ENCODE measurements around the gene UTS2R. TPM values are rescaled to one million over a fixed set of nuclear protein-coding genes. Genes with fewer than 3 reads are reported as not detected.

UTS2R gene
- total and polyA plus RNA-seq, 2 of the 4 experiments (the other 2 are of a cell fraction): not detected

GRCh38 chr17:82329683-82330321 is 41.8 kb upstream of the UTS2R start:
- TF ChIP-seq ELK1 (IDR thresholded peaks at IDR 0.05; ENCODE audit: borderline replicate concordance, low read depth, low read length) (no peak), BHLHE40 (IDR thresholded peaks at IDR 0.05; ENCODE audit: low read depth, low read length) (no peak), SMC3 (IDR thresholded peaks at IDR 0.05; ENCODE audit: low read depth, low read length) (no peak)
- Histone ChIP-seq H3K27ac (ENCODE audit: insufficient read depth, low read length) (no peak overlapping the region), H2BK15ac (ENCODE audit: low read depth, low read length) (no peak overlapping the region), H3K36me3 (ENCODE audit: control insufficient read depth, insufficient read depth, low read length) (no peaks in the 10 kb centered on the region), H3K79me1 (ENCODE audit: low read depth in 1 of 2, low read length in 2 of 2) (0 out of 4 replicates have a peak, but pooled peaks cover 0 to 3% of the 10 kb centered on the region in 2 experiments), H3K9me1 (ENCODE audit: insufficient read depth, low read length) (no peaks in the 10 kb centered on the region), H3K56ac (ENCODE audit: extremely low read depth, insufficient read depth, low read length) (no peak overlapping the region), H3K9ac (ENCODE audit: low read depth, low read length) (no peak overlapping the region), H2BK20ac (ENCODE audit: low read depth, low read length) (no peak overlapping the region), H4K8ac (ENCODE audit: low read depth in 2 of 2, low read length in 2 of 2) (no peak overlapping the region), H4K20me1 (ENCODE audit: insufficient read depth, low read length) (no peaks in the 10 kb centered on the region), H2AK5ac (ENCODE audit: low read depth, low read length) (no peak overlapping the region), H2AFZ (replicated peaks; ENCODE audit: low read length, poor library complexity) (no peak overlapping the region), H3K4me3 (ENCODE audit: insufficient read depth, low read depth, low read length) (no peak overlapping the region), H2BK120ac (ENCODE audit: low read depth, low read length) (no peak overlapping the region), H4K5ac (ENCODE audit: low read depth, low read length) (no peak overlapping the region), H4K91ac (ENCODE audit: insufficient read depth, low read depth, low read length) (no peak overlapping the region), H3K9me3 (ENCODE audit: control insufficient read depth, insufficient read depth, low read length) (no peaks in the 10 kb centered on the region), H2AK9ac (replicated peaks; ENCODE audit: low read depth, low read length, poor library complexity) (no peak overlapping the region), H3K18ac (ENCODE audit: low read depth, low read length) (no peak overlapping the region), H3K27me3 (ENCODE audit: control insufficient read depth, insufficient read depth, low read length) (peaks cover 10% of the 10 kb centered on the region), H3K4me1 (ENCODE audit: control insufficient read depth, insufficient read depth, low read length) (peaks cover 21% of the 10 kb centered on the region), H3K14ac (replicated peaks; ENCODE audit: low read depth, low read length) (no peak overlapping the region), H2BK5ac (ENCODE audit: low read depth, low read length, poor library complexity, severe bottlenecking) (no peak overlapping the region), H3K4ac (ENCODE audit: low read depth, low read length) (no peak overlapping the region), H3K4me2 (ENCODE audit: low read depth, low read length) (peak overlapping the region; percentile 12; the same call in 1 of the 2 replicates), H3K23ac (ENCODE audit: low read depth, low read length) (no peak overlapping the region)
- in situ Hi-C loops (cut with MboI; ENCODE audit: low sequenced_read_pairs) (no loop called here), intact Hi-C loops (cut with micrococcal nuclease) (loop anchor here (10.0 kb wide), 1 partner anchor 295 kb away; the partner anchor contains the start of genes DCXR and RAC3), dilution Hi-C loops (cut with HindIII; ENCODE audit: low sequenced_read_pairs, unreplicated experiment) (no loop called here)
- ATAC-seq (ENCODE audit: low read depth) (no peak), DNase-seq (no peak)
- ChIA-PET CTCF (no interaction called here), POLR2A (ENCODE audit: unreplicated experiment) (no interaction called here)
- whole genome bisulfite sequencing, 2 experiments (ENCODE audit: extremely low coverage in 2 of 2, insufficient read length in 1 of 2): 73% methylated on average over 9 of the region's 19 CpGs; no CpG with 5 or more reads in 1 of the 2 experiments
- no TSS peak for BruUV-seq (replicated peaks)

All from IMR-90 (cell line).